ENCODE measurements around the gene SRSF1.

DNA sequence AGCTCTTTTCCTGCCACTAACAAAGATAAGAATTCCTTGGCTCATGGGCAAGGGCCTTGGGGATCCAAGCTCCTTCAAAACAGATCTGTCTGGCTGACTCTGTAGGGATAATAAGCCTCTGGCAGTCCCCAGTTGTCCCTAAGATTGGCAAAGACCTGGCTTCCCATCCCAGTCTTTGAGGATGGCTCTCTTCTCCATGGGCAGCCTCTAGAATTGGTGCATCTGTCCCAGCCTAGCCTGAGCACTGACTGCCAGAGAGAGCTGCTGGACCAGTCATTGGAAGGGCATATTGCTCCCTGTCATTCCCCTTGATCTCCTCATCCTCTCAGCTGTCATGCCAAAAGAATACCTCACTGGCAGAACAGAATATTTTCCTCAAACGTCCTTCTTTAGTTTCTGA is 38.6 kb downstream of the SRSF1 start:
- TF ChIP-seq, protein P1, sequence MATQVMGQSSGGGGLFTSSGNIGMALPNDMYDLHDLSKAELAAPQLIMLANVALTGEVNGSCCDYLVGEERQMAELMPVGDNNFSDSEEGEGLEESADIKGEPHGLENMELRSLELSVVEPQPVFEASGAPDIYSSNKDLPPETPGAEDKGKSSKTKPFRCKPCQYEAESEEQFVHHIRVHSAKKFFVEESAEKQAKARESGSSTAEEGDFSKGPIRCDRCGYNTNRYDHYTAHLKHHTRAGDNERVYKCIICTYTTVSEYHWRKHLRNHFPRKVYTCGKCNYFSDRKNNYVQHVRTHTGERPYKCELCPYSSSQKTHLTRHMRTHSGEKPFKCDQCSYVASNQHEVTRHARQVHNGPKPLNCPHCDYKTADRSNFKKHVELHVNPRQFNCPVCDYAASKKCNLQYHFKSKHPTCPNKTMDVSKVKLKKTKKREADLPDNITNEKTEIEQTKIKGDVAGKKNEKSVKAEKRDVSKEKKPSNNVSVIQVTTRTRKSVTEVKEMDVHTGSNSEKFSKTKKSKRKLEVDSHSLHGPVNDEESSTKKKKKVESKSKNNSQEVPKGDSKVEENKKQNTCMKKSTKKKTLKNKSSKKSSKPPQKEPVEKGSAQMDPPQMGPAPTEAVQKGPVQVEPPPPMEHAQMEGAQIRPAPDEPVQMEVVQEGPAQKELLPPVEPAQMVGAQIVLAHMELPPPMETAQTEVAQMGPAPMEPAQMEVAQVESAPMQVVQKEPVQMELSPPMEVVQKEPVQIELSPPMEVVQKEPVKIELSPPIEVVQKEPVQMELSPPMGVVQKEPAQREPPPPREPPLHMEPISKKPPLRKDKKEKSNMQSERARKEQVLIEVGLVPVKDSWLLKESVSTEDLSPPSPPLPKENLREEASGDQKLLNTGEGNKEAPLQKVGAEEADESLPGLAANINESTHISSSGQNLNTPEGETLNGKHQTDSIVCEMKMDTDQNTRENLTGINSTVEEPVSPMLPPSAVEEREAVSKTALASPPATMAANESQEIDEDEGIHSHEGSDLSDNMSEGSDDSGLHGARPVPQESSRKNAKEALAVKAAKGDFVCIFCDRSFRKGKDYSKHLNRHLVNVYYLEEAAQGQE (IDR thresholded peaks at IDR 0.05; ENCODE audit: insufficient read depth in 1 of 2, low read depth in 2 of 2, low read length in 2 of 2), result no peak
- TF ChIP-seq POLR2AphosphoS5 (IDR thresholded peaks at IDR 0.05; ENCODE audit: low read depth, low read length), result no peak

Data from PFSK-1 (cell line).